Ishikawa (cell line): Measurements from ENCODE around the gene PSME2.

Source experiments
- CEBPB ChIP-seq: IDR thresholded peaks from 2 replicates; pipeline ENCODE4 v1.6.1; 2012
- CREB1 ChIP-seq: IDR thresholded peaks from 2 replicates; pipeline ENCODE4 v1.6.1; 2012; ENCODE audit warnings: low read depth
- EGR1 ChIP-seq: IDR thresholded peaks from 2 replicates; pipeline ENCODE4 v1.6.1; 2012
- EP300 ChIP-seq: IDR thresholded peaks from 2 replicates; pipeline ENCODE4 v1.6.1; 2012; ENCODE audit warnings: borderline replicate concordance
- FOXM1 ChIP-seq: IDR thresholded peaks from 2 replicates; pipeline ENCODE4 v1.6.1; 2012; ENCODE audit warnings: low read depth, borderline replicate concordance
- MAX ChIP-seq: IDR thresholded peaks from 2 replicates; pipeline ENCODE4 v1.6.1; 2012
- NFIC ChIP-seq: IDR thresholded peaks from 2 replicates; pipeline ENCODE4 v1.6.1; 2012
- RAD21 ChIP-seq: IDR thresholded peaks from 2 replicates; pipeline ENCODE4 v1.6.1; 2012; ENCODE audit warnings: low read depth
- TAF1 ChIP-seq: IDR thresholded peaks from 2 replicates; pipeline ENCODE4 v1.6.1; 2012; ENCODE audit warnings: low read depth, mild to moderate bottlenecking
- TCF12 ChIP-seq: IDR thresholded peaks from 2 replicates; pipeline ENCODE4 v1.6.1; 2012; ENCODE audit warnings: low read depth
- TEAD4 ChIP-seq: IDR thresholded peaks from 2 replicates; pipeline ENCODE4 v1.6.1; 2012
- YY1 ChIP-seq: IDR thresholded peaks from 2 replicates; pipeline ENCODE4 v1.6.1; 2012; ENCODE audit warnings: low read depth
- ZBTB7A ChIP-seq: IDR thresholded peaks from 2 replicates; pipeline ENCODE4 v1.6.1; 2012; ENCODE audit warnings: low read depth
- TF ChIP-seq, protein P1 (sequence below): IDR thresholded peaks from 2 replicates; pipeline ENCODE4 v1.6.1; 2012
- TF ChIP-seq, protein P2 (sequence below): IDR thresholded peaks from 2 replicates; pipeline ENCODE4 v1.6.1; 2012; ENCODE audit warnings: low read depth, mild to moderate bottlenecking

Gene PSME2

DNA sequence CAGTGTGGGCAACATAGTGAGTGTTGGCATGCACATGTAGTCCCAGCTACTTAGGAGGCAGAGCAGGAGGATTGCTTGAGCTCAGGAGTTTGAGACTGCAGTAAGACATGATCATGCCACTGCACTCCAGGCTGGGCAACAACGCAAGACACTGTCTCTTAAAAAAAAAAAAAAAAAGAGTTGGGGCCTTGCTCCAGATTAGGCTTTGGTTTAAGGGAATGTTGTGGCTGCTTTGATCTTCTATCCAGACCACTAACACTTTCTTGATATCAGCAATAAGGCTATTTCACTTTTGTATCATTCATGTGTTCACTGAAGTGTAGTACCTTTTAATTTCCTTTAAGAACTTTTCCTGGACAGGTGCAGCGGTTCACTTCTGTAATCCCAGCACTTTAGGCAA lies 18.7 kb downstream of the PSME2 start:
- TF ChIP-seq, protein P1, sequence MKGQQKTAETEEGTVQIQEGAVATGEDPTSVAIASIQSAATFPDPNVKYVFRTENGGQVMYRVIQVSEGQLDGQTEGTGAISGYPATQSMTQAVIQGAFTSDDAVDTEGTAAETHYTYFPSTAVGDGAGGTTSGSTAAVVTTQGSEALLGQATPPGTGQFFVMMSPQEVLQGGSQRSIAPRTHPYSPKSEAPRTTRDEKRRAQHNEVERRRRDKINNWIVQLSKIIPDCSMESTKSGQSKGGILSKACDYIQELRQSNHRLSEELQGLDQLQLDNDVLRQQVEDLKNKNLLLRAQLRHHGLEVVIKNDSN, result no peak
- TF ChIP-seq MAX, result no peak
- no peak for TF ChIP-seq YY1
- no peak for TF ChIP-seq TAF1
- TF ChIP-seq EP300, result no peak
- no peak for TF ChIP-seq TCF12
- no peak for TF ChIP-seq CREB1
- no peak for TF ChIP-seq EGR1
- TF ChIP-seq FOXM1, result no peak
- TF ChIP-seq TEAD4, result no peak
- TF ChIP-seq, protein P2, sequence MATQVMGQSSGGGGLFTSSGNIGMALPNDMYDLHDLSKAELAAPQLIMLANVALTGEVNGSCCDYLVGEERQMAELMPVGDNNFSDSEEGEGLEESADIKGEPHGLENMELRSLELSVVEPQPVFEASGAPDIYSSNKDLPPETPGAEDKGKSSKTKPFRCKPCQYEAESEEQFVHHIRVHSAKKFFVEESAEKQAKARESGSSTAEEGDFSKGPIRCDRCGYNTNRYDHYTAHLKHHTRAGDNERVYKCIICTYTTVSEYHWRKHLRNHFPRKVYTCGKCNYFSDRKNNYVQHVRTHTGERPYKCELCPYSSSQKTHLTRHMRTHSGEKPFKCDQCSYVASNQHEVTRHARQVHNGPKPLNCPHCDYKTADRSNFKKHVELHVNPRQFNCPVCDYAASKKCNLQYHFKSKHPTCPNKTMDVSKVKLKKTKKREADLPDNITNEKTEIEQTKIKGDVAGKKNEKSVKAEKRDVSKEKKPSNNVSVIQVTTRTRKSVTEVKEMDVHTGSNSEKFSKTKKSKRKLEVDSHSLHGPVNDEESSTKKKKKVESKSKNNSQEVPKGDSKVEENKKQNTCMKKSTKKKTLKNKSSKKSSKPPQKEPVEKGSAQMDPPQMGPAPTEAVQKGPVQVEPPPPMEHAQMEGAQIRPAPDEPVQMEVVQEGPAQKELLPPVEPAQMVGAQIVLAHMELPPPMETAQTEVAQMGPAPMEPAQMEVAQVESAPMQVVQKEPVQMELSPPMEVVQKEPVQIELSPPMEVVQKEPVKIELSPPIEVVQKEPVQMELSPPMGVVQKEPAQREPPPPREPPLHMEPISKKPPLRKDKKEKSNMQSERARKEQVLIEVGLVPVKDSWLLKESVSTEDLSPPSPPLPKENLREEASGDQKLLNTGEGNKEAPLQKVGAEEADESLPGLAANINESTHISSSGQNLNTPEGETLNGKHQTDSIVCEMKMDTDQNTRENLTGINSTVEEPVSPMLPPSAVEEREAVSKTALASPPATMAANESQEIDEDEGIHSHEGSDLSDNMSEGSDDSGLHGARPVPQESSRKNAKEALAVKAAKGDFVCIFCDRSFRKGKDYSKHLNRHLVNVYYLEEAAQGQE, result no peak
- TF ChIP-seq ZBTB7A, result no peak
- no peak for TF ChIP-seq NFIC
- TF ChIP-seq RAD21, result no peak
- TF ChIP-seq CEBPB, result no peak

DNA sequence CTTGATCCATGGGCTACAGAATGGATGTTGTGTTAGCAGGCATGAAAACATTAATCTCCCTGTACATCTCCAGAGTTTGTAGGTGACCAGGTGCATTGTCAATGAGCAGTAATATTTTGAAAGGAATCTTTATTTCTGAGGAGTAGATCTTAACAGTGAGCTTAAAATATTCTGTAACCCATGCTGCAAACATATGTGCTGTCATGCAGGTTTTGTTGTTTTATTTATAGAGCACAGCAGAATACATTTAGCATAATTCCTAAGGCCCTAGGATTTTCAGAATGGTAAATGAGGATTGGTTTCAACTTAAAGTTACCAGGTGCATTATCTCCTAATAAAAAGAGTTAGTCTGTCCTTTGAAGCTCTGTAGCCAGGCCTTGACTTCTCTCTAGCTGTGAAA lies 19.5 kb downstream of the PSME2 start:
- no peak for TF ChIP-seq EGR1

DNA sequence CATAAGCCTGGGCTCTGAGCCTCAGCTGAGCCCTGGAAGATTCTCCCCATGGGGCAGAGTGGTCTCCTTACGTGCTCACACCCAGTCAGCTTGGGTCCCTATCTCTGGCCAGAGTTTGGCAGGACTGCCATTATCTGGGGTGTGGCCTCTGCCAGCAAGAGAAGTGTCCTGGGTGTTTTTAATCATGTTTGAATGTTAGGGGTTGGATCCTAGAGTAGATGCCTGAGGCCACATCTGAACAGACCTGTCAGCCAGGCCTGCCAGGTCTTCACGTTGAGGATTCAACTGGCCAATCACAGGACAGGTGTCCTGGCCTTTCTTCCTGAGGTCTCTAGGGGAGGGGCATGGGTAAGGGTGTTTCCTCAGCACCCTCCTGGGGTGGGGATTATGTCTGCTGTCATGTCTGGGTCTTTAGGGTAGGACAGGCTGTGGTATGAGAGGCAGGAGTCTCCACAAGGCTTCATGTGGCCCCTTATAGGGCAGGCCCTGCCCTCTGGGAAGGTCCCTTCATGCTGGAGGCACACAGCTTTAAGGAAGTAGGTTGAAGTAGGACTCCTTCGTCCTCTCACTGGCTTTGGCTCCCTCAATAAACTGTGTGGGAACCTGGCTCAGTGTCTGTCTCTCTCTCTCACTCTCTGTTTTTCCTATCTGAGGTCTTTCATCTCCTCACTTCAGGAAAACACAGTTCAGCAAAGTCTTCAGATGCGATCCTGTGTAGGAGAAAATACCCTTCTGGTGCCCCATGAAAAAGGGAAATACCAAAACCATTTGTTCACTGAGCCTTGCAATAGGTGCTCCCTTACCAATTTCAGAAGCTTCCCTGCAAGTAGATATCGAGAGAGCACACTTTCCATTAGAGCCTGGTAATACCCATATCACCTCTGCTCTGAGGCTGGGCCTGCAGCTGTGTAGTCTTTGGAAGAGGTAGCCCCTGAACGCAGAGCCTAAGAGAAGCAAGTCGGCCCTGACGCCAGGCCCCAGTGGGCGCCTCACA lies 22.7 kb downstream of the PSME2 start:
- TF ChIP-seq EP300 (no peak), TAF1 (no peak), FOXM1 (no peak), YY1 (no peak), EGR1 (no peak), MAX (no peak), TCF12 (no peak), NFIC (no peak), ZBTB7A (no peak), CEBPB (no peak), TEAD4 (no peak), CREB1 (no peak)
- TF ChIP-seq, protein P2, result no peak
- TF ChIP-seq, protein P1, result no peak

DNA sequence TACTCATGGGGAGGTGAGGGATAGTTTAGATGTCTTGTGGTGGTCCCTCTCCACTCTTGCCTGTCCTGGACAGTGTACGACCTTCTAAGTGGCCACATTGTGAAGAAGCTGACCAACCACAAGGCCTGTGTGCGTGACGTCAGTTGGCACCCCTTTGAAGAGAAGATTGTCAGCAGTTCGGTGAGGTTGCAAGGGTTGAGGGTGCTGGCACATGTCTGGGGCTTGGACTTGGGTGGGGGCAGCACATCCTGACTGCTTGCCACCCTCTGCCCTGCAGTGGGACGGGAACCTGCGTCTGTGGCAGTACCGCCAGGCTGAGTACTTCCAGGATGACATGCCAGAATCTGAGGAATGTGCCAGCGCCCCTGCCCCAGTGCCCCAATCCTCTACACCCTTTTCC lies 23.5 kb downstream of the PSME2 start:
- TF ChIP-seq, protein P1, result no peak
- TF ChIP-seq NFIC (no peak), TCF12 (no peak), ZBTB7A (no peak), FOXM1 (no peak), YY1 (no peak), TEAD4 (no peak), CREB1 (no peak), TAF1 (no peak), RAD21 (no peak), CEBPB (no peak), EGR1 (no peak), EP300 (no peak), MAX (no peak)
- TF ChIP-seq, protein P2, result no peak
